Brain microvascular endothelial cell (primary cell): Measurements from ENCODE around the gene DPP10.
"Not testable (repeated sequence)": the region's sequence is repeated elsewhere in the genome, so short reads cannot be mapped to it uniquely, and the experiment has no call there.

ENCODE experiments used
- DNase-seq: peaks from one replicate; pipeline ENCODE4 v3.0.0-alpha.2; 2020
- H3K27ac ChIP-seq: fragments of 250-450 bp; sonication (Bioruptor Pico); 2 replicates; pipeline ENCODE4 v1.5.1; 2020; ENCODE audit warnings: mild to moderate bottlenecking, moderate library complexity
- H3K27me3 ChIP-seq: fragments of 250-450 bp; sonication (Bioruptor Pico); replicated peaks from 2 replicates; pipeline ENCODE4 v1.5.1; 2020; ENCODE audit warnings: mild to moderate bottlenecking
- H3K36me3 ChIP-seq: fragments of 250-450 bp; sonication (Bioruptor Pico); replicated peaks from 2 replicates; pipeline ENCODE4 v1.5.1; 2020; ENCODE audit warnings: mild to moderate bottlenecking
- H3K4me3 ChIP-seq: 2 replicates; pipeline ENCODE4 v1.5.1; 2011; ENCODE audit warnings: low read depth, mild to moderate bottlenecking, control low read depth, low read length, moderate library complexity
- in situ Hi-C: cut with HindIII; loops from 2 replicates; pipeline ENCODE4 v1.10.0; 2017; ENCODE audit warnings: low sequenced_read_pairs, low pct_ligation_motif_present
- TF ChIP-seq, protein P1 (sequence below): IDR thresholded peaks from 2 replicates; pipeline ENCODE4 v1.5.1; 2011; ENCODE audit warnings: low read depth, mild to moderate bottlenecking, moderate library complexity, low read length, control low read depth, inconsistent platforms; ENCODE audit errors: missing control alignments

DPP10 gene

DNA sequence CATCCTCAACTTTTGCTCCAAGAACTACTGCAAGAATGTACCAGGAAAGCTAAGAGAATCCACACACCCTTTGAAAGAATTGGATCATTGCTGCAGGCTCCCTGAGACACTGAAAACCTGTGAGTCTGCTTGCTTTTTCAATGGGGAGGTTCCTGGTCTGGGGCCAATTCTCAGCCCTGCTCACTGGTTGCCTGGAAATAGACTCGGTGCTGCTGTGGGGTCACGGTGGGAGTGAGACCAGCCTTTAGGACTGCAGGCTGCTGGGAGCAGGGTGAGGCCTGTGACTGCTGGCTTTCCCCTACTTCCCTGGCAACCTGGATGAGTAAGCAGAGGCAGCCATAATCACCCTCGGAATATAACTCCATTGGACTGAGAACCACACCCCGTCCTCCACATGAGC is 569.3 kb downstream of the DPP10 start:
- in situ Hi-C loops: no loop called here
- no peaks in the 10 kb centered on the region for H3K36me3 ChIP-seq
- no peaks in the 10 kb centered on the region for H3K27me3 ChIP-seq
- no peak overlapping the region for H3K4me3 ChIP-seq
- TF ChIP-seq, protein P1, sequence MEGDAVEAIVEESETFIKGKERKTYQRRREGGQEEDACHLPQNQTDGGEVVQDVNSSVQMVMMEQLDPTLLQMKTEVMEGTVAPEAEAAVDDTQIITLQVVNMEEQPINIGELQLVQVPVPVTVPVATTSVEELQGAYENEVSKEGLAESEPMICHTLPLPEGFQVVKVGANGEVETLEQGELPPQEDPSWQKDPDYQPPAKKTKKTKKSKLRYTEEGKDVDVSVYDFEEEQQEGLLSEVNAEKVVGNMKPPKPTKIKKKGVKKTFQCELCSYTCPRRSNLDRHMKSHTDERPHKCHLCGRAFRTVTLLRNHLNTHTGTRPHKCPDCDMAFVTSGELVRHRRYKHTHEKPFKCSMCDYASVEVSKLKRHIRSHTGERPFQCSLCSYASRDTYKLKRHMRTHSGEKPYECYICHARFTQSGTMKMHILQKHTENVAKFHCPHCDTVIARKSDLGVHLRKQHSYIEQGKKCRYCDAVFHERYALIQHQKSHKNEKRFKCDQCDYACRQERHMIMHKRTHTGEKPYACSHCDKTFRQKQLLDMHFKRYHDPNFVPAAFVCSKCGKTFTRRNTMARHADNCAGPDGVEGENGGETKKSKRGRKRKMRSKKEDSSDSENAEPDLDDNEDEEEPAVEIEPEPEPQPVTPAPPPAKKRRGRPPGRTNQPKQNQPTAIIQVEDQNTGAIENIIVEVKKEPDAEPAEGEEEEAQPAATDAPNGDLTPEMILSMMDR: no peak
- no peak overlapping the region for H3K27ac ChIP-seq
- DNase-seq: no peak

DNA sequence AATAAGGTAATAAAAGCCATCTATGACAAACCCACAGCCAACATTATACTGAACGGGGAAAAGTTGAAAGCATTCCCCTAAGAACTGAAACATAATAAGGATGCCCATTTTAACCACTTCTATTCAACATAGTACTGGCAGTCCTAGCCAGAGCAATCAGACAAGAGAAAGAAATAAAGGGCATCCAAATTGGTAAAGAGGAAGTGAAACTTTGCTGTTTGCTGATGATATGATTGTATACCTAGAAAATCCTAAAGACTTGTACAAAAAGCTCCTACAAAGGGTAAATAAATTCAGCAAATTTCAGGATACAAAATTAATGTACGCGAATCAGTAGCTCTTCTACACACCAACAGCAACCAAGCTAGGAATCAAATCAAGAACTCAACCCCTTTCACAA is 579.6 kb downstream of the DPP10 start:
- H3K36me3 ChIP-seq, in situ Hi-C loops, H3K27me3 ChIP-seq, DNase-seq, H3K27ac ChIP-seq, H3K4me3 ChIP-seq: not testable (repeated sequence)

DNA sequence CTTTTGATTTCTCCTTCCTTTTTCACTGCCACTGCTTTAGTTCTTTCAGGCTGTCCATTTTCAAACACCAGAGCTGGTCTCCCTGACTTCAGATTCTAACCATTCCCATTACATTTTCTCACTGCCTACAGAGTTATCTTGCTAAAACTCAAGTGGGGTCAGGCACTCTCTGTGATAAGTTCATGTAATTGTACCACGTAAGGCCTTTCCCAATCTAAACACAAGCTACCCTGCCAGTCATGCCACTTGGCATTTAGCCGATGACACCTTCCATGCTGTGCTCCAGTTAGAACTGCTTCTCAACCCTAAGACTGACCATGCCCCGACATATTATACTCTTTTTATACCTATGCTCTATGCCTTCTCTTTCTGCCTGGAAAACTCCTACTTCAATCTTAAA is 592.4 kb downstream of the DPP10 start:
- H3K27ac ChIP-seq: no peak overlapping the region
- in situ Hi-C loops: no loop called here

DNA sequence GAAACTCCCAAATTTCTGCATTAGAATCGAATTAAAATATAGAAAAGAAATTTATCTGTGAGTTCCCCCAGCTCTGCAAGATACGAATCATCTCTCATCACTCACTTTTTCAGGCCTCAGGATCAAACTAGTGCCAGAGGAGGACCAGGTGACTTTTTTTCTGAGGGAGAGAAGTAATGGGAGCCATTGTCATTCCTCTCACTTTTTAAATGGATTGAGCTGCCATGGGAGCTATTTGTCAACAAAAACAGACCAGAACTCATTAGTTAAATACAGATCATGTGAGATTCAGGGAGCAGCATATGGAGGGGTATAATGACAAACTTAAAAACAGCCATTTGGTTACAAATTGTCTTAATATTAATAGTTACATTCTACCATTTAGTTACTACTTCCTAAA is 594.4 kb downstream of the DPP10 start:
- in situ Hi-C loops: no loop called here

More for the DNA sequence above, 592.4 kb downstream of the DPP10 start:
- no peaks in the 10 kb centered on the region for H3K36me3 ChIP-seq
- TF ChIP-seq, protein P1: no peak
- DNase-seq: no peak
- no peaks in the 10 kb centered on the region for H3K27me3 ChIP-seq
- no peak overlapping the region for H3K4me3 ChIP-seq

DNA sequence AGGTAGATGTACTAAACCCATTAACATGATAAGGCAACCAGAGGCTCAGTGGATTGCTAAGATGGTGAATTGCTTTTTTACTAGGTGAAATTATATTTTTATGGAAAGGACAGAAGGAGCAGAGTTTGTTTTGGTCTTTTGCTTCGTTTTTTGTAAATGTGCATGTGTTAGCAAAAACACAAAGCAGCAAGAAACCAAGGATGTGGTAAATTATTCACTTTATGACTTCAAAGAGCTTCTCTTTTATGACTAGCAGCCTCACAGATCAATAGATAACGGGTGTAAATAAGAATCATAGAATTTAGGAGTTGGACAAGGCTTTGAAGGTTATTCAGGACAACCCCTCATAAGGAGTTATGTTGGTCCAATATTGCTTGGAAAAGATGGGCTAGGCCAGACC is 615.0 kb downstream of the DPP10 start:
- no peak for DNase-seq
- H3K36me3 ChIP-seq: no peaks in the 10 kb centered on the region
- TF ChIP-seq, protein P1: no peak
- H3K4me3 ChIP-seq: no peak overlapping the region
- H3K27me3 ChIP-seq: no peaks in the 10 kb centered on the region
- H3K27ac ChIP-seq: no peak overlapping the region
- in situ Hi-C loops: no loop called here

More for the DNA sequence above, 594.4 kb downstream of the DPP10 start:
- DNase-seq: no peak
- Histone ChIP-seq H3K36me3 (no peaks in the 10 kb centered on the region), H3K27me3 (no peaks in the 10 kb centered on the region), H3K27ac (no peak overlapping the region), H3K4me3 (no peak overlapping the region)
- TF ChIP-seq, protein P1: no peak

DNA sequence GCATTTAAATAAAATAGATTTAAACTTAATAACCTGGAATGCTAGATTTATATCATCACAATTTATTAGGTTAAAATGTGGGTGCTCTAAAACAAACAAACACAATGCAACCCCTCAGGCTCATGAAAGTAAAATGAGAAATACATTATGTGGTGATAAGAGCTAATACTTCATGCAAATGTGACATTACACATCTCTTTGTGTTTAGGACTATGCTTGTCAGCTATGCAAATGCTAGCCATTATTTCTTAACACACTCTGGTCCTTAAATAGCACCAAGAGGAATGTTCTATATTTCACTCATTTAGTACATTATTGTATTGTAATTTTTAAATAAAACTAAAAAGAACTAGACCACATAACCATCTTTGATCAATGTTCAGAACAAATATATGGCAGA is 627.6 kb downstream of the DPP10 start:
- no peak for DNase-seq
- in situ Hi-C loops: no loop called here
- Histone ChIP-seq H3K27ac (no peak overlapping the region), H3K4me3 (no peak overlapping the region), H3K27me3 (no peaks in the 10 kb centered on the region), H3K36me3 (no peaks in the 10 kb centered on the region)
- TF ChIP-seq, protein P1: no peak
